Measurements from ENCODE around the gene ST6GALNAC2. TPM values are rescaled to one million over a fixed set of nuclear protein-coding genes. Genes with fewer than 3 reads are reported as not detected.
A peak's percentile ranks its signal among the peaks of the same experiment; 100 is the strongest.

The ST6GALNAC2 gene
- polyA plus RNA-seq (2013, experiment 1 of 2), result 0.52 TPM
- polyA plus RNA-seq (2013, experiment 2 of 2), result 0.25 TPM

DNA sequence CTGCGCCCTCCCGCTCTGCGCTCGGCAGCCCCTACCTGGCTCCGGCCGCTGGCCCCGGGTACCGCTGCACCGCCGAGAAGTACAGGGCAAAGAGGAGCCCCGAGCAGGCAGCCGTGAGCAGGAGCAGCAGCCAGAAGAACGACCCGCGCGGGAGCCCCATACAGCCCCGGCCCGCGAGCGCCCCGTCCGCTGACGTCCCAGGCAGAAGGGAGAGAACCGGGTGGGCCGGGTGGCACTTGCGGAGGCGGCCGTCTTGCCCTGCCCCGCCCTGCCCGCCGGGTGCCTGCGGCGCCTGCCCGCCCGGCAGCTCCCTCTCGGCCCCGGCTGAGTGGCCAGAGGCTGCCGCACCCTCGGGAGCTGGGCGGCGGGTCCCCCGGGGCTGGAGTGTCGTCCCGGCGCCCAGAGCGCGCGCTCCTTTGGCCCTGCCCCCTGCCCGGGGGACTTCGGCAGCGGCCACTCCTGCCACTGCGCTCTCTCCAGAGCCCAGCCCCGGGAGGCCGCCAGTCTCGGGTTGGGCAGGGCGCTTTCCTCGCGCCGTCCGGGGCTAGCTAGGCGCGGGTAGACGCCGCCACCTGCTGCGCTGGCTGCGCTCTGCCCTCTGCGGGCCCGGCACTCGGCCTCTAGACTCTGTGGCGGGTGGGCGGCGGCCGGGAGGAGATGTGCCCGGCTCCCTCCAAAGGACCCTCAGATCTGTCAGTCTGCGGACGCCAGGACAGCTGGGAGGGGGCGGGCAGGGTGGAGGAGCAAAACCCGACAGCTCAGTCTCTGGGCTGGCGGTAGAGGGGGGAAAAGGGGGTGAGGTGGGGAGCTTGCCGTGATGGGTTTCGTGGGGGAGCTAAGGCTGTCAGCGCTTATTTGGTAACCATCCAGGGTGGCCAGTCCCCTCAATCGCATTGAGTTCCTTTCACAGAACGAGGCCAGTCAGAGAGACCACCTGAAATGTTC, at the start of gene ST6GALNAC2:
Gene ST6GALNAC2, minus strand, starts transcription at position 212 of the 945 bp plus-strand sequence. Its CDS starts 52 bp downstream, at position 160.
- 1% methylated on average over 70 to 80 of the region's 84 CpGs for WGBS, 2 experiments (ENCODE audit: insufficient coverage in 2 of 2)
- H3K36me3 ChIP-seq (ENCODE audit: control insufficient read depth, insufficient read depth, low read length), result no peaks in the 10 kb centered on the region
- no peak within 1 kb of the TSS for H3K27ac ChIP-seq (ENCODE audit: low read depth, low read length, severe bottlenecking)
- peak within 1 kb of the TSS; percentile 35 for H3K4me3 ChIP-seq (ENCODE audit: extremely low read depth, insufficient read depth, low read length, poor library complexity, severe bottlenecking)
- peaks cover 3% of the 10 kb centered on the region for H3K4me1 ChIP-seq (ENCODE audit: control insufficient read depth, insufficient read depth, low read length, poor library complexity, severe bottlenecking)
- no peaks in the 10 kb centered on the region for H3K9me3 ChIP-seq (ENCODE audit: control insufficient read depth, low read length)

DNA sequence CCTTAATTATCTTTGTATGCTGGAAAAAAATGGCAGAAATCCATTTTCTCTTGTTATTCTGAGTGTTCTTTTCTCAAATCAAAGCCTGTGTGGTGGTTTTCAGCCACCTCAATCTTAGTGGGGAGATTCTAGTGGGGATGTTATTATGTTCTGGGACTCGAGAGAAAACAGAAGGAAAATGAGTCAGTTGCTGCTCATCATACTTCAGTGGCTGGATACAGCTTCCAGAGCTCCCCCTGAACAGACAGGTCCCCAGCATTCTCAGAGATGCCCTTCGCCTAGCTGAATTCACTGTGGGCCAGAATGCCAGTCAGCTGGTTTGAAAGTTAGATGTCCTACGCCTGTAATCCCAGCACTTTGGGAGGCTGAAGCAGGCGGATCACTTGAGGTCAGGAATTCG, 49.4 kb upstream of the ST6GALNAC2 start:
- Histone ChIP-seq H3K27ac (ENCODE audit: low read depth, low read length, severe bottlenecking) (peak overlapping the region; percentile 24), H3K4me1 (ENCODE audit: control insufficient read depth, insufficient read depth, low read length, poor library complexity, severe bottlenecking) (no peaks in the 10 kb centered on the region), H3K4me3 (ENCODE audit: extremely low read depth, insufficient read depth, low read length, poor library complexity, severe bottlenecking) (no peak overlapping the region), H3K36me3 (ENCODE audit: control insufficient read depth, insufficient read depth, low read length) (no peaks in the 10 kb centered on the region), H3K9me3 (ENCODE audit: control insufficient read depth, low read length) (no peaks in the 10 kb centered on the region)
- 91 to 94% methylated on average over 5 of the region's 5 CpGs for WGBS, 2 experiments (ENCODE audit: insufficient coverage in 2 of 2)

DNA sequence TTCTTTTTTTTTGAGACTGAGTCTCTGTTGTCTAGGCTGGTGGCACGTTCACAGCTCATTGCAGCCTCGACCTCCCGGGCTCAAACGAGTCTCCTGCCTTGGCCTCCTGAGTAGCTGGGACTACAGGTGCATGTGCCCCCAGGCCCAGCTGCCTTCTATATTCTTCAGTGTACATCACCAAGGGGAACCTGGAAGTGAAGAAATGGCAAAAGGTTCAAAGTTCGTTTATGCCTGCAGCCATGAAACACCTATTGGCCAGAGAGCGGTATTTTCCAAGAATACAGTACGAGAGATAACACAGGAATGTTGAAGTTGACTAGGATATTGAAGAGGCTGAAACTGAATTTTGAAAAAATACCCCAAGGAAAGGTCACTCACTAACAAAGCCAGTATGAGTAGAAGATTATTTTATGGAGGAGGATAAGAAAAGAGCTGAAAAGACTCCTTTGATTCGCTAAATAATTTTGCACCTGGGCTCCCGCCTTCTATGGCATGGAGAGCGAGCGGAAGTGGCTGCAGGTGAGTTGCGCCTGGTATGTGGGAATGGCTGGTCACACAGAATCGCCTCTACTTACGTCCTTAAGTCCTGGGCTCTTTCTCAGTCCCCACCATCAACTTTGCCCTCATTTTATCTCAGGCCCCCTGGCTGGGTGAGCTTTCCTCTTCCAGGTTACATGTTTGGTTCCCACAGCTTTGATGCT, 48.1 kb upstream of the ST6GALNAC2 start:
- WGBS, 2 experiments (ENCODE audit: insufficient coverage in 2 of 2), result 93 to 94% methylated on average over 8 to 10 of the region's 14 CpGs
- no peaks in the 10 kb centered on the region for H3K9me3 ChIP-seq (ENCODE audit: control insufficient read depth, low read length)
- H3K27ac ChIP-seq (ENCODE audit: low read depth, low read length, severe bottlenecking), result no peak overlapping the region
- no peak overlapping the region for H3K4me3 ChIP-seq (ENCODE audit: extremely low read depth, insufficient read depth, low read length, poor library complexity, severe bottlenecking)
- no peaks in the 10 kb centered on the region for H3K4me1 ChIP-seq (ENCODE audit: control insufficient read depth, insufficient read depth, low read length, poor library complexity, severe bottlenecking)
- H3K36me3 ChIP-seq (ENCODE audit: control insufficient read depth, insufficient read depth, low read length), result no peaks in the 10 kb centered on the region

DNA sequence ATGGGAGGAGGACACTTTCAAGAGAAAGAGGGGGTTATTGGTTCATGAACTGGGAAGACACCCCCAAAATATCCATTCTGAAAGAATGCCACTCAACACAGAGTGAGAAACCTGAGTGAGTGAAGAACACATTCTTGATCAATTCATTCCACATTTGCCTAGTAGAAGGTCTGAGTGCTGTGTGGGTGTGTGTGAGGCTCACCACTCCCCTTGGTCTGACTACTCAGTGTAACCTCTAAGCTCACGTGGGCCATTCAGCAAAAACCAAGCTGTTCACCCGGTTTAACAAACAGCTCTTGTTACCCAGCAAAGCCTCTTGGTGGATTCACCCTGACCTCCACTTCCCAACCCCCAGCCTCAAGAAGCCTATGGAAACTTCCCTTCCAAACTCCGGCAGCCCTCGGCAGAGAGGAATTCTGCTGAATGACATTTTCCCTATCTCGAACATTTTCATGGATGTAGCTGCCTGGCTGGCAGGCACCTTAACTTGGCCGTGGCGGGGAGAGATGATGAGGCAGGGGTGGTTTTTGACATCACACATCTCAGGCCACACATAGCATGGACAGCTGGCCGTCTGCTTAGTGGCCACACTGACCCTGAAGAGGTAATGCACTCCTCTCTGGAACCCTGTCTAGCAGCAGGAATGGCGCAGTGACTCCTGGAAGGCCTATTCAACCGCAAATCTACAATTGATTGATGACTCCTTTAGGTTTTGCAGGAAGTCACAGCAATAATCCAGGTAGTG, 46.3 kb upstream of the ST6GALNAC2 start:
- no peaks in the 10 kb centered on the region for H3K9me3 ChIP-seq (ENCODE audit: control insufficient read depth, low read length)
- H3K4me3 ChIP-seq (ENCODE audit: extremely low read depth, insufficient read depth, low read length, poor library complexity, severe bottlenecking), result no peak overlapping the region
- no peaks in the 10 kb centered on the region for H3K4me1 ChIP-seq (ENCODE audit: control insufficient read depth, insufficient read depth, low read length, poor library complexity, severe bottlenecking)
- H3K36me3 ChIP-seq (ENCODE audit: control insufficient read depth, insufficient read depth, low read length), result no peaks in the 10 kb centered on the region
- WGBS, 2 experiments (ENCODE audit: insufficient coverage in 2 of 2), result 80 to 82% methylated on average over 6 to 9 of the region's 10 CpGs
- no peak overlapping the region for H3K27ac ChIP-seq (ENCODE audit: low read depth, low read length, severe bottlenecking)

DNA sequence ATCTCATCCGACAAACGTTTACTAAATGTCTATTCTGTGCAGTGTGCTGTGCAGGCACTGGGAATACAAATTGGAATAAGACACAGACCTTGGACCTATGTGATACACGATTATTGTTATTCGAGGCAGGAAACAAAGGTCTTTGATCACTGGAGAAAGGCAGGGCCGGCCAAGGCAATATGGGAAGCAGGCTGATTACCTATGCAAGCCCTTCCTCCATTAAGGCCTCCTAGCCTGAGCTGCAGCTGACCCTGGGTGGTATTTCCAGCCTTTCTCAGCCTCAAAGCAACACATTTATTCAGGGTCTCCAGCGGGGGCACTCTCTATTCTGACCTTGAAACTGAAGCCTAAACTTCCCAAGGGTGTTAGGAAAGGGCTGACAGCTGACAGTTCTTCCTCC, 44.5 kb upstream of the ST6GALNAC2 start:
- WGBS, 2 experiments (ENCODE audit: insufficient coverage in 2 of 2), result 63 to 69% methylated on average over 5 to 6 of the region's 6 CpGs
- H3K27ac ChIP-seq (ENCODE audit: low read depth, low read length, severe bottlenecking), result no peak overlapping the region
- no peaks in the 10 kb centered on the region for H3K9me3 ChIP-seq (ENCODE audit: control insufficient read depth, low read length)
- H3K4me1 ChIP-seq (ENCODE audit: control insufficient read depth, insufficient read depth, low read length, poor library complexity, severe bottlenecking), result no peaks in the 10 kb centered on the region
- H3K36me3 ChIP-seq (ENCODE audit: control insufficient read depth, insufficient read depth, low read length), result no peaks in the 10 kb centered on the region
- H3K4me3 ChIP-seq (ENCODE audit: extremely low read depth, insufficient read depth, low read length, poor library complexity, severe bottlenecking), result no peak overlapping the region

DNA sequence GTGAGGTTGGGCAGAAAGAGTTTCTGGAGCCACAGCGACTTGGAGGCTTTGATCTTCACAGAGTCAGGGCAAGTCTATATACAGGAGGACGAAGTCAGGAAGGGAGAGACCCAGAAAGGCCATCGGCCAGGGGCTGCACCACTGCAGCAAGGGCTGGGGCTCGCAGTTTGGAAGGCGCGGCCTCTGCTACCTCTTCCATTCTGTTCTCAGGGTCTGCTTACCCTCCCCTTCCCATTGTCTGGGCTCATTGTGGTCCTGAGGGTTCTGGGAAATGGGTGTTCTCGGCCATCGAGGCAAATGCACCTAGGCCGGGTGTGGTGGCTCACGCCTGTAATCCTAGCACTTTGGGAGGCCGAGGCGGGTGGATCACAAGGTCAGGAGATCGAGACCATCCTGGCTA, 41.9 kb upstream of the ST6GALNAC2 start:
- 90 to 93% methylated on average over 2 to 4 of the region's 13 CpGs for WGBS, 2 experiments (ENCODE audit: insufficient coverage in 2 of 2)
- no peaks in the 10 kb centered on the region for H3K9me3 ChIP-seq (ENCODE audit: control insufficient read depth, low read length)
- H3K36me3 ChIP-seq (ENCODE audit: control insufficient read depth, insufficient read depth, low read length), result no peaks in the 10 kb centered on the region
- H3K4me1 ChIP-seq (ENCODE audit: control insufficient read depth, insufficient read depth, low read length, poor library complexity, severe bottlenecking), result no peaks in the 10 kb centered on the region
- no peak overlapping the region for H3K27ac ChIP-seq (ENCODE audit: low read depth, low read length, severe bottlenecking)
- H3K4me3 ChIP-seq (ENCODE audit: extremely low read depth, insufficient read depth, low read length, poor library complexity, severe bottlenecking), result no peak overlapping the region

DNA sequence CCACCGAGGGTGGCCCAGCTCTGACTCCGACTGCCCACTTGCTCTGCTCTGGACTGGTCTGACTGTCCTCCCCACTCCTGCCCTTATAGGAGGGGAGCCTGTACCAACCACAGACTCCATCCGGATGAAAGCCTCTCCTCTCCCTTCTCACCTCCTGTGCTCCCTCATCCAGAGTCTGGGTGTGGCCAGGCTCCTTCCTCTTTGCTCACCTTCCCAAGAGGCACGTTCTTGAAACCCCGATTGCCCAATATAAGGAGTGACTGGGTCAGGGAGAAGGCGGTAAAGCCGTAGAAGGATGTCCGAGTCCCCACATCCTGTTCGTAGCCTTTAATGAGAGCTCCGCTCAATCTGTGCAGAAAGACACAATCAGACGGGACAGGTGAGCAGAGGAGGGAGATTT, 40.8 kb upstream of the ST6GALNAC2 start:
- no peaks in the 10 kb centered on the region for H3K36me3 ChIP-seq (ENCODE audit: control insufficient read depth, insufficient read depth, low read length)
- no peak overlapping the region for H3K4me3 ChIP-seq (ENCODE audit: extremely low read depth, insufficient read depth, low read length, poor library complexity, severe bottlenecking)
- H3K4me1 ChIP-seq (ENCODE audit: control insufficient read depth, insufficient read depth, low read length, poor library complexity, severe bottlenecking), result no peaks in the 10 kb centered on the region
- H3K27ac ChIP-seq (ENCODE audit: low read depth, low read length, severe bottlenecking), result no peak overlapping the region
- no peaks in the 10 kb centered on the region for H3K9me3 ChIP-seq (ENCODE audit: control insufficient read depth, low read length)
- WGBS, 2 experiments (ENCODE audit: insufficient coverage in 2 of 2), result 86 to 89% methylated on average over 10 to 11 of the region's 11 CpGs

DNA sequence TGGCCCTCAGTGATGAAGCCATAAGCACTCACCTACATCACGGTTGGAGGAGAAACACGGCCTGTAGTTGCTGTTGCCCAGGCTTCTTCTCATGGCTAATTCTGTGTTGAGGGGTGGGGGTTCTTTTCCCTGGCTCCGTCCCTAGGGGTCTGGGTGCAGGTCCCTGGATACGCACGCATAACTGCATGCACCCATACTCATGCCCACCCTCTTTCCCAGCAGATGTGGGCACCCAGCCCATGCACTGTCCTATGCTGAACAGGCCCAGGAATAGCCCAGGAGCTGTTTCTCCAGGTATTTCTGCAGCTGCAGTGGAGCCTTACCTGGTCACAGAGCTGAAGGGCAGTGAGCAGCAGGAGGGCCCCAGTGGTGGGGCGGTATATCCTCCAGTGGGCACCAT, 39.8 kb upstream of the ST6GALNAC2 start:
- Histone ChIP-seq H3K27ac (ENCODE audit: low read depth, low read length, severe bottlenecking) (no peak overlapping the region), H3K4me1 (ENCODE audit: control insufficient read depth, insufficient read depth, low read length, poor library complexity, severe bottlenecking) (no peaks in the 10 kb centered on the region), H3K9me3 (ENCODE audit: control insufficient read depth, low read length) (no peaks in the 10 kb centered on the region), H3K36me3 (ENCODE audit: control insufficient read depth, insufficient read depth, low read length) (no peaks in the 10 kb centered on the region), H3K4me3 (ENCODE audit: extremely low read depth, insufficient read depth, low read length, poor library complexity, severe bottlenecking) (no peak overlapping the region)
- WGBS, 2 experiments (ENCODE audit: insufficient coverage in 2 of 2), result 67 to 95% methylated on average over 1 to 3 of the region's 6 CpGs

DNA sequence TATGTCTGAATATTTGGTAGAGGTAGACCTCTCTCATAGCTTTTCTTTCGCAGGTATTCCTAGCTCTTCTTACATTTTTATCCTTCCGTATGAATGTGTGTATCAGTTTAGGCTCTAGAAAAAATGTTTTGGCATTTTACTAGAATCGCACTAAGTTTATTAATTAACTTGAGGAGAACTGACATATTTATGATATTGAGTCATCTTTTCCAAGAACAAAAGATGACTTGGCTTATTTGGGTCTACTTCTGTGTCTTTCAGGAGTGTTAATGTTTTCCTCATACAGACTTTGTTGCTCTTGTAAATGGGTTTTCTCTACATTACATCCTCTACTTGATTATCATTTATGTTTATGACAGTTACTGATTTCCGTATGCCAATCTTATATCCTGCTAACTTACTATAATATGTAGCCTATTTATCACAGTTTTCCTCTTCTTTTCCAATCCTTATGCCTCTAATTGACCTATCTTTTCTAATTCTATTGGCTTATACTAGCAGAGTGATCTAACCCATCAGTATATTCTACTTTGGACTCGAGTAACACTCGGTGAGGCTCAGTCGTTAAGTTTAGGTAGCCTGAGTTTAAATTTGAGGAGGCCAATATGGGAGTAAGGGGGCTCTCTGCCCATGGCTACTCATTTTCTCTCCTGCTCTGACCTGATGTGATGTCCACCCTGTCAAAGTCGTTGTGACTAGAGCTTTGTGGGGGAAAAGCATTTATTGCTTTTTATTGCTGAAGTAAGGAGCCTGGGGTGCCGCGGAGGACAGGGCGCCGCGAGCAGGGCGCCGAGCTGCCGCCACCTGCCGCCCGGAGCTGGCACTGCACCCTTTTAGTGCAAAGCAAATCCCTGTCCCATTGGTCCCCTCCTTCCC, 37.8 kb upstream of the ST6GALNAC2 start:
- Histone ChIP-seq H3K36me3 (ENCODE audit: control insufficient read depth, insufficient read depth, low read length) (no peaks in the 10 kb centered on the region), H3K4me3 (ENCODE audit: extremely low read depth, insufficient read depth, low read length, poor library complexity, severe bottlenecking) (no peak overlapping the region), H3K9me3 (ENCODE audit: control insufficient read depth, low read length) (no peaks in the 10 kb centered on the region), H3K4me1 (ENCODE audit: control insufficient read depth, insufficient read depth, low read length, poor library complexity, severe bottlenecking) (no peaks in the 10 kb centered on the region), H3K27ac (ENCODE audit: low read depth, low read length, severe bottlenecking) (no peak overlapping the region)
- 50 to 71% methylated on average over 4 to 6 of the region's 18 CpGs for WGBS, 2 experiments (ENCODE audit: insufficient coverage in 2 of 2)

DNA sequence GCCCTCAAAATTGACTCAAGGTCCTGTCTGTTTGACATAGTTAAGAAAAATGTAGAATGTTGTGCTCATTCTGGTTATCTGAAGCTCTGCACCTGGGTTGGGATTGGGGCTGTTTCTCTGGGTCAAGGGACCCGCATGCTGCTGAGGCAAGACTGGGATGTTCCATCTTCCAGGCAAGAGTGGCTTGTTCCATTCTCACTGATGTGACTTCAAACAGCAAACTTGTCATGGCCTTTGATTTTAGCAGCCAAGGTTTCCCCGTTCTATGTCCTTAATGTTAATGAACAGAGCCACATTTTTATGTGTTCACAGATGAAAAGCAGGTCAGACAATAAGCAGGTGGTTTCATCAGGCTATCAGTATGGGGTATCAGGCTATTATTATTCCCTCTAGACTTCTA, 32.2 kb upstream of the ST6GALNAC2 start:
- Histone ChIP-seq H3K4me3 (ENCODE audit: extremely low read depth, insufficient read depth, low read length, poor library complexity, severe bottlenecking) (no peak overlapping the region), H3K4me1 (ENCODE audit: control insufficient read depth, insufficient read depth, low read length, poor library complexity, severe bottlenecking) (no peaks in the 10 kb centered on the region), H3K9me3 (ENCODE audit: control insufficient read depth, low read length) (no peaks in the 10 kb centered on the region), H3K27ac (ENCODE audit: low read depth, low read length, severe bottlenecking) (no peak overlapping the region), H3K36me3 (ENCODE audit: control insufficient read depth, insufficient read depth, low read length) (no peaks in the 10 kb centered on the region)
- 88 to 100% methylated on average over 2 of the region's 2 CpGs for WGBS, 2 experiments (ENCODE audit: insufficient coverage in 2 of 2)
